HG03378 (cell line): ENCODE measurements around the gene PGBD5.

Experiments used
- ATAC-seq: cut with Tn5 transposase; IDR thresholded peaks from one replicate; pipeline ENCODE4 v1.9.1; 2021; ENCODE audit warnings: mild to moderate bottlenecking, moderate library complexity; ENCODE audit not compliant: unreplicated experiment

PGBD5 gene

GRCh38 chr1:230351514-230351913 lies 74.6 kb downstream of the PGBD5 start:
- no peak for ATAC-seq

- ATAC-seq = no peak
Observed at GRCh38 chr1:230350208-230350921, 75.8 kb downstream of the PGBD5 start.

GRCh38 chr1:230349020-230349393 lies 77.1 kb downstream of the PGBD5 start:
- no peak for ATAC-seq

GRCh38 chr1:230348386-230349019 lies 77.6 kb downstream of the PGBD5 start:
- no peak for ATAC-seq

GRCh38 chr1:230347896-230348295 lies 78.2 kb downstream of the PGBD5 start:
- no peak for ATAC-seq

GRCh38 chr1:230345139-230345885 lies 80.8 kb downstream of the PGBD5 start:
- no peak for ATAC-seq

GRCh38 chr1:230342699-230343098 lies 83.4 kb downstream of the PGBD5 start:
- ATAC-seq = no peak

GRCh38 chr1:230342019-230342418 lies 84.1 kb downstream of the PGBD5 start:
- no peak for ATAC-seq

- no peak for ATAC-seq
Observed at GRCh38 chr1:230341162-230341546, 85.0 kb downstream of the PGBD5 start.

GRCh38 chr1:230340526-230341161 lies 85.5 kb downstream of the PGBD5 start:
- no peak for ATAC-seq

- no peak for ATAC-seq
Observed at GRCh38 chr1:230339033-230339432, 87.1 kb downstream of the PGBD5 start.

- ATAC-seq = no peak
Observed at GRCh38 chr1:230337266-230337665, 88.9 kb downstream of the PGBD5 start.

- ATAC-seq = no peak
Observed at GRCh38 chr1:230335861-230336522, 90.1 kb downstream of the PGBD5 start.

- ATAC-seq = no peak
Observed at GRCh38 chr1:230334447-230334837, 91.7 kb downstream of the PGBD5 start.

GRCh38 chr1:230333590-230334446 lies 92.3 kb downstream of the PGBD5 start:
- ATAC-seq = no peak

GRCh38 chr1:230332575-230333066 lies 93.5 kb downstream of the PGBD5 start:
- ATAC-seq = no peak

- ATAC-seq = no peak
Observed at GRCh38 chr1:230332061-230332460, 94.1 kb downstream of the PGBD5 start.

GRCh38 chr1:230330157-230330556 lies 96.0 kb downstream of the PGBD5 start:
- no peak for ATAC-seq

- ATAC-seq = no peak
Observed at GRCh38 chr1:230328342-230329015, 97.7 kb downstream of the PGBD5 start.
